HCT116 (cell line): ENCODE measurements around the gene CDRT15. TPM values are rescaled to one million over a fixed set of nuclear protein-coding genes. Genes with fewer than 3 reads are reported as not detected.

Source experiments
- CEBPB ChIP-seq: IDR thresholded peaks from 2 replicates; pipeline ENCODE4 v1.6.1; 2012; ENCODE audit warnings: low read depth
- ELF1 ChIP-seq: IDR thresholded peaks from 2 replicates; pipeline ENCODE4 v1.6.1; 2012; ENCODE audit warnings: low read depth, borderline replicate concordance
- EZH2phosphoT487 ChIP-seq: fragments of 200-600 bp; IDR thresholded peaks from 2 replicates; pipeline ENCODE4 v1.6.1; 2018; ENCODE audit warnings: antibody characterized with exemption, borderline replicate concordance
- FOSL1 ChIP-seq: IDR thresholded peaks from 2 replicates; pipeline ENCODE4 v1.6.1; 2012; ENCODE audit warnings: low read depth
- POLR2AphosphoS5 ChIP-seq: IDR thresholded peaks from 2 replicates; pipeline ENCODE4 v1.6.1; 2011; ENCODE audit warnings: mild to moderate bottlenecking, low read depth, low read length, moderate library complexity
- total RNA-seq: library from RNA; stranded (reverse); gene quantifications from one replicate; pipeline ENCODE4 v1.2.1, GENCODE V29; 2021; ENCODE audit not compliant: unreplicated experiment
- TF ChIP-seq, protein P1 (sequence below): IDR thresholded peaks from 2 replicates; pipeline ENCODE4 v1.6.1; 2012; ENCODE audit warnings: low read depth
- TF ChIP-seq, protein P2 (sequence below), 3 experiments: fragments of 200-600 bp in 1 of 3; sonication (generic) in 1 of 3; IDR thresholded peaks in 2 of 3; conservative IDR thresholded peaks in 1 of 3; 2 replicates each; pipeline ENCODE4 v1.5.1; 2012 to 2017; ENCODE audit warnings: low read depth in 2 of 3, low read length in 2 of 3, antibody characterized with exemption in 1 of 3, borderline replicate concordance in 1 of 3, control low read depth in 1 of 3, mild to moderate bottlenecking in 1 of 3, mixed read lengths in 1 of 3, mixed run types in 1 of 3, moderate library complexity in 1 of 3; ENCODE audit not compliant: insufficient read depth in 1 of 3
- TF ChIP-seq, protein P3 (sequence below): IDR thresholded peaks from 2 replicates; pipeline ENCODE4 v1.6.1; 2012

The CDRT15 gene
- total RNA-seq, 1 experiment from 2014 or later: not detected

- TF ChIP-seq, protein P1, sequence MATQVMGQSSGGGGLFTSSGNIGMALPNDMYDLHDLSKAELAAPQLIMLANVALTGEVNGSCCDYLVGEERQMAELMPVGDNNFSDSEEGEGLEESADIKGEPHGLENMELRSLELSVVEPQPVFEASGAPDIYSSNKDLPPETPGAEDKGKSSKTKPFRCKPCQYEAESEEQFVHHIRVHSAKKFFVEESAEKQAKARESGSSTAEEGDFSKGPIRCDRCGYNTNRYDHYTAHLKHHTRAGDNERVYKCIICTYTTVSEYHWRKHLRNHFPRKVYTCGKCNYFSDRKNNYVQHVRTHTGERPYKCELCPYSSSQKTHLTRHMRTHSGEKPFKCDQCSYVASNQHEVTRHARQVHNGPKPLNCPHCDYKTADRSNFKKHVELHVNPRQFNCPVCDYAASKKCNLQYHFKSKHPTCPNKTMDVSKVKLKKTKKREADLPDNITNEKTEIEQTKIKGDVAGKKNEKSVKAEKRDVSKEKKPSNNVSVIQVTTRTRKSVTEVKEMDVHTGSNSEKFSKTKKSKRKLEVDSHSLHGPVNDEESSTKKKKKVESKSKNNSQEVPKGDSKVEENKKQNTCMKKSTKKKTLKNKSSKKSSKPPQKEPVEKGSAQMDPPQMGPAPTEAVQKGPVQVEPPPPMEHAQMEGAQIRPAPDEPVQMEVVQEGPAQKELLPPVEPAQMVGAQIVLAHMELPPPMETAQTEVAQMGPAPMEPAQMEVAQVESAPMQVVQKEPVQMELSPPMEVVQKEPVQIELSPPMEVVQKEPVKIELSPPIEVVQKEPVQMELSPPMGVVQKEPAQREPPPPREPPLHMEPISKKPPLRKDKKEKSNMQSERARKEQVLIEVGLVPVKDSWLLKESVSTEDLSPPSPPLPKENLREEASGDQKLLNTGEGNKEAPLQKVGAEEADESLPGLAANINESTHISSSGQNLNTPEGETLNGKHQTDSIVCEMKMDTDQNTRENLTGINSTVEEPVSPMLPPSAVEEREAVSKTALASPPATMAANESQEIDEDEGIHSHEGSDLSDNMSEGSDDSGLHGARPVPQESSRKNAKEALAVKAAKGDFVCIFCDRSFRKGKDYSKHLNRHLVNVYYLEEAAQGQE: no peak
- TF ChIP-seq FOSL1 (no peak), EZH2phosphoT487 (no peak), CEBPB (no peak), ELF1 (no peak), POLR2AphosphoS5 (no peak)
- TF ChIP-seq, protein P2, sequence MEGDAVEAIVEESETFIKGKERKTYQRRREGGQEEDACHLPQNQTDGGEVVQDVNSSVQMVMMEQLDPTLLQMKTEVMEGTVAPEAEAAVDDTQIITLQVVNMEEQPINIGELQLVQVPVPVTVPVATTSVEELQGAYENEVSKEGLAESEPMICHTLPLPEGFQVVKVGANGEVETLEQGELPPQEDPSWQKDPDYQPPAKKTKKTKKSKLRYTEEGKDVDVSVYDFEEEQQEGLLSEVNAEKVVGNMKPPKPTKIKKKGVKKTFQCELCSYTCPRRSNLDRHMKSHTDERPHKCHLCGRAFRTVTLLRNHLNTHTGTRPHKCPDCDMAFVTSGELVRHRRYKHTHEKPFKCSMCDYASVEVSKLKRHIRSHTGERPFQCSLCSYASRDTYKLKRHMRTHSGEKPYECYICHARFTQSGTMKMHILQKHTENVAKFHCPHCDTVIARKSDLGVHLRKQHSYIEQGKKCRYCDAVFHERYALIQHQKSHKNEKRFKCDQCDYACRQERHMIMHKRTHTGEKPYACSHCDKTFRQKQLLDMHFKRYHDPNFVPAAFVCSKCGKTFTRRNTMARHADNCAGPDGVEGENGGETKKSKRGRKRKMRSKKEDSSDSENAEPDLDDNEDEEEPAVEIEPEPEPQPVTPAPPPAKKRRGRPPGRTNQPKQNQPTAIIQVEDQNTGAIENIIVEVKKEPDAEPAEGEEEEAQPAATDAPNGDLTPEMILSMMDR (IDR thresholded peaks at IDR 0.05 in 2 of 3, conservative IDR thresholded peaks at IDR 0.05 in 1 of 3; ENCODE audit: borderline replicate concordance in 1 of 3, insufficient read depth in 1 of 3, low read depth in 2 of 3, low read length in 2 of 3): no peak
- TF ChIP-seq, protein P3, sequence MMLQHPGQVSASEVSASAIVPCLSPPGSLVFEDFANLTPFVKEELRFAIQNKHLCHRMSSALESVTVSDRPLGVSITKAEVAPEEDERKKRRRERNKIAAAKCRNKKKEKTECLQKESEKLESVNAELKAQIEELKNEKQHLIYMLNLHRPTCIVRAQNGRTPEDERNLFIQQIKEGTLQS: no peak
Observed at GRCh38 chr17:14202388-14203166, 34.1 kb downstream of the CDRT15 start (continued).
